Stomach (tissue), 9 donors: ENCODE data around the gene WDR19. TPM values are rescaled to one million over a fixed set of nuclear protein-coding genes. Genes with fewer than 3 reads are reported as not detected.

Experiments
- DNase-seq, 2 donors: peaks; one replicate each; pipeline versions ENCODE4 v3.0.0 to v3.0.0-alpha.2; 2013 to 2019
- H3K27ac ChIP-seq, 5 donors: fragments of 200-600 bp in 4 of 5; sonication (generic) in 4 of 5; one replicate each; pipeline ENCODE4 v1.5.1; 2013 to 2019; ENCODE audit warnings: mild to moderate bottlenecking in 1 of 5, moderate library complexity in 1 of 5
- H3K27me3 ChIP-seq, 3 donors: fragments of 200-600 bp; sonication (generic); one replicate each; pipeline ENCODE4 v1.5.1; 2017 to 2019; ENCODE audit warnings: mixed run types in 1 of 3
- H3K36me3 ChIP-seq, 4 donors: fragments of 200-600 bp; sonication (generic); 1 replicate in 3 of 4; 2 replicates in 1 of 4; pipeline ENCODE4 v1.5.1; 2016 to 2019
- H3K4me1 ChIP-seq, 4 donors: fragments of 200-600 bp; sonication (generic); one replicate each; pipeline ENCODE4 v1.5.1; 2016 to 2019
- H3K4me3 ChIP-seq, 4 donors: fragments of 200-600 bp; sonication (generic) in 3 of 4; one replicate each; pipeline ENCODE4 v1.5.1; 2016 to 2019; ENCODE audit warnings: mild to moderate bottlenecking in 1 of 4
- H3K9me3 ChIP-seq, 4 donors: fragments of 200-600 bp; sonication (generic); one replicate each; pipeline ENCODE4 v1.5.1; 2016 to 2019
- EP300 ChIP-seq: sonication (generic); formaldehyde crosslinking; IDR thresholded peaks from one replicate; pipeline ENCODE4 v1.6.1; 2017; ENCODE audit warnings: antibody characterized with exemption
- POLR2A ChIP-seq, 4 donors: fragments of 450-650 bp; IDR thresholded peaks; one replicate each; pipeline ENCODE4 v1.6.1; 2016; ENCODE audit warnings: antibody characterized with exemption in 4 of 4, control low read depth in 2 of 4, mild to moderate bottlenecking in 1 of 4, moderate library complexity in 1 of 4
- POLR2AphosphoS5 ChIP-seq, 3 donors: sonication (generic); formaldehyde crosslinking; IDR thresholded peaks; one replicate each; pipeline ENCODE4 v1.6.1; 2016; ENCODE audit warnings: antibody characterized with exemption in 3 of 3
- WGBS, 5 donors: extraction: QIAGEN DNeasy Blood & Tissue Kit in 3 of 5; methylation state at CpG; one replicate each; pipeline versions ENCODE4 v1.1.5 to v1.1.7; 2013 to 2018; 5-methylcytosine and 5-hydroxymethylcytosine counted together
- intact Hi-C: fragments of 100-400 bp; cut with DNase I; formaldehyde crosslinking; loops from one replicate; pipeline ENCODE4 v1.15.1; 2023; ENCODE audit warnings: low total_unique reads
- polyA plus RNA-seq, 3 donors: library from polyadenylated mRNA; stranded (reverse); fragments of 200-250 nt; gene quantifications; one replicate each; pipeline ENCODE4 v1.2.3, GENCODE V29; 2013
- total RNA-seq, 5 donors: library from RNA; depleted of rRNA; stranded (reverse); fragments of >200 nt; gene quantifications; one replicate each; pipeline versions ENCODE4 v1.1.0 to v1.2.3, GENCODE V29; 2014 to 2016
- TF ChIP-seq, protein P1 (sequence below), 7 experiments: fragments of 450-650 bp in 4 of 7; fragments of 200-600 bp in 3 of 7; sonication (generic) in 3 of 7; IDR thresholded peaks; one replicate each; pipeline ENCODE4 v1.5.1; 2016 to 2019; ENCODE audit warnings: antibody characterized with exemption in 7 of 7, control low read depth in 2 of 7, mild to moderate bottlenecking in 1 of 7
- donor health status: healthy with polysubstance abuse.
- donor health status: Bipolar disorder and iron deficiency.
- donor health status: healthy.

WDR19 gene
- total and polyA plus RNA-seq, 8 donors: 2.3 to 103 (median 25.3) TPM

DNA sequence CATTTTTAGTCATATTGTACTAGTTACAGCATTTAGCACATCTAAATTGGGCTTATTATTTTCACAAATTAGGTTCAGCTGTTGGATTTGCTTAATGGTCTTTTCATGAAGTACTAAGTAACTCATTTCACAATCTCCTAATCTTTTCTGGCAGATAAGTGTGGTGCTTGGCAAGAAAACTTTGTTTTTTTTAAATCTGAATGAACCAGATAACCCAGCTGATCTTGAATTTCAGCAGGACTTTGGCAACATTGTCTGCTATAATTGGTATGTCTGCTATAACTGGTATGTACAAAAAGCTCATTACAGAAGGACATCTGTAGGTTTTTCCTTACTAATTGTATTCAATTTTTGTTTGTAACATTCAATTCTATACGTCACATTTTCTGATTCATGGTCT is 22.7 kb downstream of the WDR19 start:
- intact Hi-C loops: no loop called here

DNA sequence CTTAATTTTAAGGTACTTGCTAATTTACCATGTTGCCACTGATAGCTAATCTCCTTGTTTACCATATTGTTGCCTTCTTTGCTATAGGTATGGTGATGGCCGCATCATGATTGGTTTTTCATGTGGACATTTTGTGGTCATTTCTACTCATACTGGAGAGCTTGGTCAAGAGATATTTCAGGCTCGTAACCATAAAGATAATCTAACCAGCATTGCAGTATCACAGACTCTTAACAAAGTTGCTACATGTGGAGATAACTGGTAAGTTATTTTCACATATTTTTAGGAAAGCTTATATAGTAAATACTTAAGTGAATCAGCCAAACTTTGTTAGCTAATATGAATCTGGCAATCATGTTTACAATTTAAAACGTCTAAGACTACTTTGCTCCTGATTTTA is 23.1 kb downstream of the WDR19 start:
- H3K9me3 ChIP-seq: no peaks in the 10 kb centered on the region
- no peaks in the 10 kb centered on the region for H3K27me3 ChIP-seq
- peaks cover 5 to 73% (median 67%) of the 10 kb centered on the region in 4 donors for H3K36me3 ChIP-seq
- intact Hi-C loops: no loop called here
- H3K27ac ChIP-seq: no peak overlapping the region
- no peak for TF ChIP-seq POLR2A (IDR thresholded peaks at IDR 0.05)
- no peak for TF ChIP-seq EP300
- TF ChIP-seq, protein P1, sequence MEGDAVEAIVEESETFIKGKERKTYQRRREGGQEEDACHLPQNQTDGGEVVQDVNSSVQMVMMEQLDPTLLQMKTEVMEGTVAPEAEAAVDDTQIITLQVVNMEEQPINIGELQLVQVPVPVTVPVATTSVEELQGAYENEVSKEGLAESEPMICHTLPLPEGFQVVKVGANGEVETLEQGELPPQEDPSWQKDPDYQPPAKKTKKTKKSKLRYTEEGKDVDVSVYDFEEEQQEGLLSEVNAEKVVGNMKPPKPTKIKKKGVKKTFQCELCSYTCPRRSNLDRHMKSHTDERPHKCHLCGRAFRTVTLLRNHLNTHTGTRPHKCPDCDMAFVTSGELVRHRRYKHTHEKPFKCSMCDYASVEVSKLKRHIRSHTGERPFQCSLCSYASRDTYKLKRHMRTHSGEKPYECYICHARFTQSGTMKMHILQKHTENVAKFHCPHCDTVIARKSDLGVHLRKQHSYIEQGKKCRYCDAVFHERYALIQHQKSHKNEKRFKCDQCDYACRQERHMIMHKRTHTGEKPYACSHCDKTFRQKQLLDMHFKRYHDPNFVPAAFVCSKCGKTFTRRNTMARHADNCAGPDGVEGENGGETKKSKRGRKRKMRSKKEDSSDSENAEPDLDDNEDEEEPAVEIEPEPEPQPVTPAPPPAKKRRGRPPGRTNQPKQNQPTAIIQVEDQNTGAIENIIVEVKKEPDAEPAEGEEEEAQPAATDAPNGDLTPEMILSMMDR (IDR thresholded peaks at IDR 0.05): no peak
- TF ChIP-seq POLR2AphosphoS5 (IDR thresholded peaks at IDR 0.05): no peak
- DNase-seq: no peak
- 49 to 79% (median 58%) methylated on average over 3 of the region's 3 CpGs for WGBS, 5 donors
- H3K4me3 ChIP-seq: no peak overlapping the region
- peaks cover 0 to 14% (median 5%) of the 10 kb centered on the region in 4 donors for H3K4me1 ChIP-seq

More for the DNA sequence above, 22.7 kb downstream of the WDR19 start:
- peak in 1 of 2 donors; percentile 11 for DNase-seq
- H3K36me3 ChIP-seq: peaks cover 5 to 75% (median 70%) of the 10 kb centered on the region in 4 donors
- no peaks in the 10 kb centered on the region for H3K9me3 ChIP-seq
- 41 to 75% (median 58%) methylated on average over 1 of the region's 1 CpG for WGBS, 5 donors
- H3K27me3 ChIP-seq: no peaks in the 10 kb centered on the region
- H3K27ac ChIP-seq: no peak overlapping the region
- TF ChIP-seq POLR2A (IDR thresholded peaks at IDR 0.05): no peak
- no peak for TF ChIP-seq EP300
- TF ChIP-seq POLR2AphosphoS5 (IDR thresholded peaks at IDR 0.05): no peak
- TF ChIP-seq, protein P1 (IDR thresholded peaks at IDR 0.05): no peak
- H3K4me1 ChIP-seq: peaks cover 0 to 14% (median 5%) of the 10 kb centered on the region in 4 donors
- H3K4me3 ChIP-seq: no peak overlapping the region

DNA sequence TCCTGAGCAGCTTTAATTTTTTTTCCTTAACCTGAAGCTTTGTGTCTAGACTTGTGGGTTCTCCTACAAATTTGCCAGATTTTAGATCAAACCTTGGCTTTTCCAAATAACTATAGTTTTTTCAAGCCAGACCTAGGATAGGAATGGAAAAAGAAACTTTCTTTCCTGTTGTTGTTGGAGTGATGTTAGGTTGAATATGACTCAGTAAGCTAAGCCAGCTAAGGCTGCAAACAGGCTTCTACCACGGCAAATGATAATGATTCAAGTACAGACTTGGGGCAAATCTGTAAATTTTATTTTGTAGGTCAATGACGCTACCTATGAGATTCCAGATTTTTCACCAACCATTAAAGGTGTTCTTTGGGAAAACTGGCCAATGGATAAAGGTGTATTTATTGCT is 45.6 kb downstream of the WDR19 start:
- no peak for TF ChIP-seq POLR2A (IDR thresholded peaks at IDR 0.05)
- TF ChIP-seq EP300: no peak
- TF ChIP-seq POLR2AphosphoS5 (IDR thresholded peaks at IDR 0.05): no peak
- TF ChIP-seq, protein P1 (IDR thresholded peaks at IDR 0.05): no peak
- WGBS, 5 donors: 29 to 61% (median 33%) methylated on average over 2 of the region's 2 CpGs
- H3K9me3 ChIP-seq: no peaks in the 10 kb centered on the region
- peaks cover 0 to 41% (median 20%) of the 10 kb centered on the region in 4 donors for H3K36me3 ChIP-seq
- H3K4me3 ChIP-seq: no peak overlapping the region
- no peak for DNase-seq
- no peaks in the 10 kb centered on the region for H3K27me3 ChIP-seq
- H3K4me1 ChIP-seq: peaks cover 0 to 4% (median 2%) of the 10 kb centered on the region in 4 donors
- peak overlapping the region in 2 of 5 donors; percentile 18 to 57 for H3K27ac ChIP-seq
- intact Hi-C loops: no loop called here

DNA sequence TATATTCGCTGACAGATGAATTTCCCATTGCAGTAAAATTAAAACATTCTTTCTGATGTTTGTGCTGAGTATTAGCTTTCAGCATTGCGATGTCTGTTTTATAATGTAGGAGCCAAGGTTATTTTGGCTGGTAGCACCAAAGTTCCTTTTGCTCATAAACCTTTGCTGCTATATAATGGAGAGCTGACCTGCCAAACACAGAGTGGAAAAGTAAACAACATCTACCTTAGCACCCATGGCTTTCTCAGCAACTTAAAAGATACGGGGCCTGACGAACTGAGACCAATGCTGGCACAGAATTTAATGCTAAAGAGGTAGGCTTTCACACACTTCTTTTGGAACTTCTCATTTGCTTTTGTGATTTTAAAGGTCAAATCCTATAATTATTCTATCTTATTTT is 46.0 kb downstream of the WDR19 start:
- peak overlapping the region in 2 of 5 donors; percentile 18 to 57 for H3K27ac ChIP-seq
- peak; percentile 12 to 34 for DNase-seq
- intact Hi-C loops: no loop called here
- peaks cover 0 to 4% (median 2%) of the 10 kb centered on the region in 4 donors for H3K4me1 ChIP-seq
- 31 to 61% (median 44%) methylated on average over 4 of the region's 4 CpGs for WGBS, 5 donors
- no peaks in the 10 kb centered on the region for H3K27me3 ChIP-seq
- TF ChIP-seq EP300: no peak
- peak in 1 of 3 donors; percentile 35 for TF ChIP-seq POLR2AphosphoS5 (IDR thresholded peaks at IDR 0.05)
- TF ChIP-seq, protein P1 (IDR thresholded peaks at IDR 0.05): no peak
- TF ChIP-seq POLR2A (IDR thresholded peaks at IDR 0.05): no peak
- peaks cover 0 to 45% (median 24%) of the 10 kb centered on the region in 4 donors for H3K36me3 ChIP-seq
- H3K4me3 ChIP-seq: no peak overlapping the region
- no peaks in the 10 kb centered on the region for H3K9me3 ChIP-seq
